Urinary bladder (tissue), 4 donors: Measurements from ENCODE around the gene PARP14. TPM values are rescaled to one million over a fixed set of nuclear protein-coding genes. Genes with fewer than 3 reads are reported as not detected.
"Not testable (repeated sequence)": the region's sequence is repeated elsewhere in the genome, so short reads cannot be mapped to it uniquely, and the experiment has no call there.

Source experiments
- DNase-seq: peaks from one replicate; pipeline ENCODE4 v3.0.0-alpha.2; 2015; ENCODE audit errors: extremely low spot score
- H3K27ac ChIP-seq: one replicate; pipeline ENCODE4 v1.5.1; 2013; ENCODE audit warnings: low read depth, mild to moderate bottlenecking, moderate library complexity
- H3K36me3 ChIP-seq: one replicate; pipeline ENCODE4 v1.6.1; 2013; ENCODE audit warnings: mild to moderate bottlenecking, moderate library complexity; ENCODE audit not compliant: insufficient read depth
- H3K4me1 ChIP-seq: one replicate; pipeline ENCODE4 v1.6.1; 2013; ENCODE audit warnings: mild to moderate bottlenecking, moderate library complexity; ENCODE audit not compliant: insufficient read depth
- H3K4me3 ChIP-seq: one replicate; pipeline ENCODE4 v1.5.1; 2013; ENCODE audit warnings: low read depth, low read length
- WGBS: extraction: QIAGEN DNeasy Blood & Tissue Kit; methylation state at CpG from one replicate; pipeline ENCODE4 v1.1.7; 2013; 5-methylcytosine and 5-hydroxymethylcytosine counted together
- polyA plus RNA-seq: library from polyadenylated mRNA; stranded (reverse); fragments of 200-250 nt; gene quantifications from one replicate; pipeline ENCODE4 v1.2.3, GENCODE V29; 2013
- total RNA-seq: library from RNA; depleted of rRNA; stranded (reverse); fragments of >200 nt; gene quantifications from one replicate; pipeline ENCODE4 v1.2.3, GENCODE V29; 2014
- donor health status: healthy with polysubstance abuse.
- donor health status: healthy.

PARP14 gene
- total and polyA plus RNA-seq, 2 donors = 9.7 to 52.0 TPM

DNA sequence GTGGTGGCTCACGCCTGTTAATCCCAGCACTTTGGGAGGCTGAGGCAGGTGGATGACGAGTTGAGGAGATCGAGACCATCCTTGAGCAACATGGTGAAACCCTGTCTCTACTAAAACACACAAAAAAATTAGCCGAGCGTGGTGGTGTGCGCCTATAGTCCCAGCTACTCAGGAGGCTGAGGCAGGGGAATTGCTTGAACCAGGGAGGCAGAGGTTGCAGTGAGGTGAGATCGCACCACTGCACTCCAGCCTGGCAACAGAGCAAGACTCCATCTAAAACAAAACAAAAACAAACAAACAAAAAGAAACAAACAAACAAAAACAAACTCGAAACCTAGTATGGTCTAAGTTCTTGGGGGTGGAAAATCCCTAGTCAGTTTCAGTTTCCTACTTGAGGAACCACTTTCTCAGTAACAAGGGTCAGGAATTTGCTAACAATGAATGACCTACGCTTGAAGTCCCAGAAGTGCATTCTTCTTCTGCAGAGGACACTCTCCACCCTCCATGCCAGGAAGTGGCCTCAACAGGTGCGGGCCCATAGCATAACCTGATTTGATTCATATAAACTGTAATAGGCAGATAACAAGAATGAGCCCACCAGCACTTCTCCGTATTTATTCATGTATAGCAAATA is 2.3 kb downstream of the PARP14 start:
- H3K27ac ChIP-seq, H3K4me1 ChIP-seq, H3K36me3 ChIP-seq, DNase-seq, H3K4me3 ChIP-seq: not testable (repeated sequence)
- WGBS = 89% methylated on average over 11 of the region's 11 CpGs

GRCh38 chr3:122687298-122687697 is 6.7 kb downstream of the PARP14 start:
- H3K4me1 ChIP-seq = no peaks in the 10 kb centered on the region
- no peak overlapping the region for H3K4me3 ChIP-seq
- WGBS = 85% methylated on average over 2 of the region's 2 CpGs
- no peak for DNase-seq
- no peak overlapping the region for H3K27ac ChIP-seq
- H3K36me3 ChIP-seq = no peaks in the 10 kb centered on the region

GRCh38 chr3:122688996-122689395 is 8.4 kb downstream of the PARP14 start:
- peaks cover 2% of the 10 kb centered on the region for H3K36me3 ChIP-seq
- no peak overlapping the region for H3K4me3 ChIP-seq
- 91% methylated on average over 4 of the region's 4 CpGs for WGBS
- no peaks in the 10 kb centered on the region for H3K4me1 ChIP-seq
- no peak for DNase-seq
- H3K27ac ChIP-seq = no peak overlapping the region

DNA sequence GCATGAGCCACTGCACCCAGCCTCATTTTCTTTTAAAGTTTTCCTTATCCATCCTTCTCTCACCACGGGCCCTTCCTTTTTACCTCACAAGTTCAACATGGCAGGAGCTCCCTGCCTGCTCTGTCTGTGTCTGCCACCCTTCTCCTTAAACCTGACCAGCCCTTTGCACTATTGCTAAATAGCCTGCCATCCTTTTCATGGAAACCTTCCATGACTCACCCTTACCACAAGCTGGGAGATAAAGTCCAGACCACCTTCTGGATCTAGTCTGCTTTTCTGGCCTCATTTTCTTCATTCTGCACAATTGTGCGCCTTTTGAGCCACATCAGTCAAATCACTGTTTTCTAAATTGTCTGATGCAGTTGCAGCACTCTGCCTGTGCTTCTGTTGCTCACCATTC is 8.9 kb downstream of the PARP14 start:
- peaks cover 2% of the 10 kb centered on the region for H3K36me3 ChIP-seq
- WGBS = 88% methylated on average over 2 of the region's 2 CpGs
- no peaks in the 10 kb centered on the region for H3K4me1 ChIP-seq
- H3K4me3 ChIP-seq = no peak overlapping the region
- no peak overlapping the region for H3K27ac ChIP-seq
- no peak for DNase-seq

- Histone ChIP-seq H3K4me1 (no peaks in the 10 kb centered on the region), H3K4me3 (no peak overlapping the region), H3K27ac (no peak overlapping the region), H3K36me3 (peaks cover 2% of the 10 kb centered on the region)
- 96% methylated on average over 1 of the region's 1 CpG for WGBS
- no peak for DNase-seq
Observed at GRCh38 chr3:122690096-122690495, 9.5 kb downstream of the PARP14 start.

DNA sequence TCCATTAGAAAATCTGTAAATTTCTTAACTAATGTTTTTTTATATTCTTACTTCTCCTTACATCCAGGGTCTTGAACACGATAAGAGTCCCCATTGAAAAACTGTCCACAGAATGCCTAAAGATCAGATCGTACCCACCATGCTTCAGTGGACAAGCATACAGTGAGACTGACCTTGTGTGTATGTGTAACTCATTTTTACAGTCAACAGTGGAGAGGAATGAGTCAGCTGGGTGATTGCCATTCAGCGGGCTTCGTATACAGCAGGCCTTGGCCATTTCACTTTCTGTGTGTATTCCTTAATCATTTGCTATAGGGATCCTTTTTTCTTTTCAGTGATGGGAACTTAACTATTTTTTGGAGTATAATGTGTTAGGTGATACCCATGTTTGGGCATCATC is 10.6 kb downstream of the PARP14 start:
- 87% methylated on average over 4 of the region's 4 CpGs for WGBS
- no peaks in the 10 kb centered on the region for H3K4me1 ChIP-seq
- DNase-seq = no peak
- H3K27ac ChIP-seq = no peak overlapping the region
- no peak overlapping the region for H3K4me3 ChIP-seq
- peaks cover 2% of the 10 kb centered on the region for H3K36me3 ChIP-seq

DNA sequence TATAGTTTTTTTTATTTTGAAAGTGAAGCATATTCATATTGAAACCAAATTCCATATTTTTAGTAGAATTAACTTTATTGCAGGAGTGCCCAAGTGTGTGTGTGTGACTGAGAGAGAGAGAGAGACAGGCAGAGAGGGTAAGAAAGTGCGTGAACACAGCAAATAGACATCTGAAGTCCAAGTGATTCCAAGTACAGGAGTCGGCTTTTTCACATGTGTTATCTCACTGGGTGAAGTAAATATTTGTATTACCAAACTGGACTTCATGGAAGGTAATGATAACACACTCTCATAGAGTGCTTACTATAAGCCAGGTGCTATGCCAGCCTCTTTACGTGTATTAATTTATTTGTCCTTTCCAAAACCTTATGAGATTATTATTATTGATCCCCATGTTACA is 12.0 kb downstream of the PARP14 start:
- DNase-seq = no peak
- WGBS = 70% methylated on average over 3 of the region's 3 CpGs
- Histone ChIP-seq H3K36me3 (peaks cover 2% of the 10 kb centered on the region), H3K27ac (no peak overlapping the region), H3K4me1 (no peaks in the 10 kb centered on the region), H3K4me3 (no peak overlapping the region)

- WGBS = 80% methylated on average over 7 of the region's 7 CpGs
- Histone ChIP-seq H3K27ac (no peak overlapping the region), H3K4me1 (no peaks in the 10 kb centered on the region), H3K36me3 (peaks cover 9% of the 10 kb centered on the region), H3K4me3 (no peak overlapping the region)
- no peak for DNase-seq
Observed at GRCh38 chr3:122694966-122695365, 14.3 kb downstream of the PARP14 start.

DNA sequence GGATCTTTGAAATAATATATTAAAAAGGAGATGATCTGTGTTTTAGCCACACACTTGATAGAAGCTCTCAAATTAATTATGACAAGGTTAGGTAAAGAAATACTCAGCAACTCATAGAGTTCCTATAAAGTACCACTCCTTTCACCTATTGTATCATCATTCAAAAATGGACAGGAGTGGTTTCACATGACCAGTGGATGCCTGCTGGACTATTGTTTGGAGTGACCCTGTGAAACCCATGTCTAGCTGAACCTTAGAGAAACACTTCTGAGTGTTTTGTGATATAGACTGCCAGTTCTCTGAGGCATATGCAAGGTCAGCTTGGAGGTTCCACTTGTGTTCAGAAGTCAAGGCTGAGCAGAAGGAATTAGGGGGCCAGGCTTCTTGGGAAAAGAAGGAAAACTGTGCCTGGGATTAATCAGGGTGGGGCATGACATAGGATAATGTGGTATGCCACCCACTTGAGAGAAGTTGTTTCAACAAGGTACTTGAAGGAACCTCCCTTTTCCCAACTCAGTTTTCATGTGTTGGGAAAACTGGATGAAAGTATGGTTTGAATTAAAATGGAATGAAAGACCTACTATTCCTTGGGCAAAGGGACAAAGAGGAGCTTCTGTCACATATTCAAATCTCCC is 15.4 kb downstream of the PARP14 start:
- no peak for DNase-seq
- H3K27ac ChIP-seq = no peak overlapping the region
- no peaks in the 10 kb centered on the region for H3K4me1 ChIP-seq
- H3K4me3 ChIP-seq = no peak overlapping the region
- H3K36me3 ChIP-seq = peaks cover 10% of the 10 kb centered on the region

- no peak for DNase-seq
- WGBS = 63% methylated on average over 2 of the region's 2 CpGs
- no peaks in the 10 kb centered on the region for H3K4me1 ChIP-seq
- H3K27ac ChIP-seq = no peak overlapping the region
- no peak overlapping the region for H3K4me3 ChIP-seq
- H3K36me3 ChIP-seq = peaks cover 12% of the 10 kb centered on the region
Observed at GRCh38 chr3:122697952-122698620, 17.4 kb downstream of the PARP14 start.

GRCh38 chr3:122700193-122700592 is 19.6 kb downstream of the PARP14 start:
- Histone ChIP-seq H3K27ac (no peak overlapping the region), H3K36me3 (peaks cover 11% of the 10 kb centered on the region), H3K4me3 (no peak overlapping the region), H3K4me1 (no peaks in the 10 kb centered on the region)
- DNase-seq = no peak
- 80% methylated on average over 2 of the region's 2 CpGs for WGBS

GRCh38 chr3:122705379-122705778 is 24.7 kb downstream of the PARP14 start:
- WGBS = 89% methylated on average over 1 of the region's 1 CpG
- no peak for DNase-seq
- Histone ChIP-seq H3K27ac (no peak overlapping the region), H3K4me1 (no peaks in the 10 kb centered on the region), H3K4me3 (no peak overlapping the region), H3K36me3 (peaks cover 4% of the 10 kb centered on the region)

- not testable (repeated sequence) for H3K4me3 ChIP-seq, H3K27ac ChIP-seq, H3K36me3 ChIP-seq, H3K4me1 ChIP-seq, DNase-seq
- 97% methylated on average over 1 of the region's 1 CpG for WGBS
Observed at GRCh38 chr3:122710616-122711251, 30.1 kb downstream of the PARP14 start.

DNA sequence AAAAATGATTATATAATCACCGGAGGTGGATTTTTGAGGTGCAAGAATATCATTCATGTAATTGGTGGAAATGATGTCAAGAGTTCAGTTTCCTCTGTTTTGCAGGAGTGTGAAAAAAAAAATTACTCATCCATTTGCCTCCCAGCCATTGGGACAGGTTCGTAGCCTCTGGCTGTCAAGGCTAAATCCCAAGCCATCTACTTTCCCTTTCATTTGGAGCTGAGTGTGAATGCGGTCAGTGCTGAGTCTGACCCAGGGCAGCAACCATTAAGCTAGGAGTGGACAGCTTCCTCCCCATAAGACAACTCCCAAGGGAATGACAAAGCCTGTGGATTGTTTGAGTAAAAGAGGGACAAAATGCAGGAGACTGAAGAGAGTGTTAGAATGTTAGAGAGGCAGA is 33.6 kb downstream of the PARP14 start:
- Histone ChIP-seq H3K36me3 (peaks cover 8% of the 10 kb centered on the region), H3K27ac (no peak overlapping the region), H3K4me3 (no peak overlapping the region), H3K4me1 (no peaks in the 10 kb centered on the region)
- DNase-seq = no peak
- 87% methylated on average over 3 of the region's 3 CpGs for WGBS
